Lung (tissue), 12 donors: ENCODE data around the gene SRCIN1. TPM values are rescaled to one million over a fixed set of nuclear protein-coding genes. Genes with fewer than 3 reads are reported as not detected.
"Not testable (repeated sequence)": the region's sequence is repeated elsewhere in the genome, so short reads cannot be mapped to it uniquely, and the experiment has no call there.

Experiments used
- ATAC-seq: fragments of 200-7000 bp; cut with Tn5 transposase; one replicate; pipeline ENCODE4 v1.9.1; 2020; ENCODE audit warnings: moderate number of reproducible peaks; ENCODE audit not compliant: insufficient read depth, low FRiP score
- DNase-seq, 3 donors: peaks; one replicate each; pipeline ENCODE4 v3.0.0-alpha.2; 2013 to 2017
- H3K27ac ChIP-seq, 2 donors: one replicate each; pipeline ENCODE4 v1.5.1; 2013; ENCODE audit warnings: mild to moderate bottlenecking in 2 of 2, moderate library complexity in 2 of 2, control low read depth in 1 of 2, inconsistent platforms in 1 of 2, low read depth in 1 of 2, low read length in 1 of 2
- H3K27me3 ChIP-seq, 3 donors: one replicate each; pipeline ENCODE4 v1.5.1; 2013; ENCODE audit warnings: low read length in 2 of 3; ENCODE audit not compliant: control insufficient read depth in 3 of 3, insufficient read depth in 3 of 3
- H3K36me3 ChIP-seq, 4 donors: one replicate each; pipeline ENCODE4 v1.5.1; 2013; ENCODE audit warnings: low read length in 4 of 4, mild to moderate bottlenecking in 1 of 4, moderate library complexity in 1 of 4; ENCODE audit not compliant: control insufficient read depth in 4 of 4, insufficient read depth in 4 of 4
- H3K4me1 ChIP-seq, 5 donors: one replicate each; pipeline ENCODE4 v1.5.1; 2013; ENCODE audit warnings: low read length in 5 of 5, mild to moderate bottlenecking in 2 of 5, moderate library complexity in 1 of 5; ENCODE audit not compliant: control insufficient read depth in 5 of 5, insufficient read depth in 5 of 5
- H3K4me3 ChIP-seq: one replicate; pipeline ENCODE4 v1.5.1; 2013; ENCODE audit warnings: mild to moderate bottlenecking, control low read depth, moderate library complexity
- H3K9ac ChIP-seq, 2 donors: one replicate each; pipeline ENCODE4 v1.5.1; 2013; ENCODE audit warnings: low read length in 2 of 2, control low read depth in 1 of 2; ENCODE audit not compliant: insufficient read depth in 1 of 2
- H3K9me3 ChIP-seq, 4 donors: one replicate each; pipeline ENCODE4 v1.5.1; 2013; ENCODE audit warnings: low read length in 3 of 4, mild to moderate bottlenecking in 1 of 4, moderate library complexity in 1 of 4; ENCODE audit not compliant: control insufficient read depth in 4 of 4, insufficient read depth in 3 of 4
- WGBS, 2 donors: extraction: QIAGEN DNeasy Blood & Tissue Kit; methylation state at CpG; one replicate each; pipeline ENCODE4 v1.1.7; 2013; 5-methylcytosine and 5-hydroxymethylcytosine counted together
- polyA plus RNA-seq, 2 donors: library from polyadenylated mRNA; stranded (reverse); fragments of 200-250 nt; gene quantifications; one replicate each; pipeline ENCODE4 v1.2.1, GENCODE V29; 2013
- total RNA-seq, 2 donors: library from RNA; depleted of rRNA in 1 of 2; stranded (reverse); fragments of >200 nt in 1 of 2; gene quantifications; one replicate each; pipeline ENCODE4 v1.2.1, GENCODE V29; 2014 to 2021
- TF ChIP-seq, protein P1 (sequence below): IDR thresholded peaks from 2 replicates; pipeline ENCODE4 v1.5.1; 2012; ENCODE audit warnings: mild to moderate bottlenecking; ENCODE audit errors: control extremely low read depth, extremely low read depth
- donor health status: control.
- donor health status: control.
- donor health status: Bipolar disorder and iron deficiency.
- donor health status: healthy.
- donor health status: DM: yes; HTN: yes; CAD: no.

The SRCIN1 gene
- total and polyA plus RNA-seq, 4 donors: 1.5 to 15.0 (median 2.5) TPM

DNA sequence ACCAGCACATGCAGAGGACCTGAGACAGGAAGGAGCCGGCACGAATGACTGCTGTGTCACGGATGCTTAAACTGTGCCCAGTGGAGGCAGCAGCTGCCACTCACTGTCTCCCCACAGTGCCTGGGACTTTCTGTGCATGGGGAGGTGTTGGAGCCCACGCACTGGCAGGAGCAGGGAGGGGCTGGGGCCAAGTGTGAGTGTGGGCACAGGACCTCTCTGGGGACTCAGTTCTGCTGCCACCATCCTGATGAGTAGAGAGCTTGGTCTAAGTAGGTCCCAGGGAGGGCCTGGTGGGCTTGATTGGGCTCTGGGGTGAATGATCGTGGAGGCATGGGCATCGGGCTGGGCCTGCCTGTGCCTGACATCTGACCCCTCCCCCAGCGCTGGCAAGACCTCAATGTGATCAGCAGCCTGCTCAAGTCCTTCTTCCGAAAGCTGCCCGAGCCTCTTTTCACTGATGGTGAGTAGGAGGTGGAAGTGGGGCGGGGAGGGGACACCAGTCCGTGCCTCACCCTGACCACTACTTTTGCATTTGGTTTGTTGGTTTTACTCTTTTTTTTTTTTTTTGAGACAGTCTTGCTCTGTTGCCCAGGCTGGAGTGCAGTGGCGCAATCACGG, 120.0 kb downstream of the SRCIN1 start:
- not testable (repeated sequence) for H3K4me1 ChIP-seq, H3K27ac ChIP-seq, H3K27me3 ChIP-seq, DNase-seq, H3K4me3 ChIP-seq, ATAC-seq, H3K9me3 ChIP-seq, H3K9ac ChIP-seq
- peaks cover 0 to 19% (median 2%) of the 10 kb centered on the region in 4 donors for H3K36me3 ChIP-seq
- 84 to 88% methylated on average over 13 of the region's 13 CpGs for WGBS, 2 donors

DNA sequence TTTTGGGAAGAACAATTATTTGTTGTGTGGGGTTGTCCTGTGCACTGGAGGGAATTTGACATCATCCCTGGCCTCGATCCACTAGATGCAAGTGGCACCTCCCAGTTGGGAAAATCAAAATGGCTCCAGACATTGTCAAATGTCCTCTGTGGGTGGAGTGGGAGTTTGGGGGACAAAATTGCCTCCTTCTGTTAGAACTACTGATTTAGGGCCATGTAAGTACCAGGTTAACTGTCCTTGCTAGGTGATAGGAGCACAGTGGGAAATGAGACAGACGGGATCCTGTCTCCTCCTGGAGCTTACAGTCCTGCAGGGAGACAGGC, 120.6 kb downstream of the SRCIN1 start:
- Histone ChIP-seq H3K27ac (no peak overlapping the region), H3K4me3 (no peak overlapping the region), H3K9me3 (no peaks in the 10 kb centered on the region), H3K36me3 (peaks cover 0 to 16% (median 2%) of the 10 kb centered on the region in 4 donors), H3K4me1 (peaks cover 0 to 3% (median 0%) of the 10 kb centered on the region in 5 donors), H3K27me3 (no peaks in the 10 kb centered on the region), H3K9ac (no peak overlapping the region)
- 47 to 51% methylated on average over 2 of the region's 2 CpGs for WGBS, 2 donors
- TF ChIP-seq, protein P1, sequence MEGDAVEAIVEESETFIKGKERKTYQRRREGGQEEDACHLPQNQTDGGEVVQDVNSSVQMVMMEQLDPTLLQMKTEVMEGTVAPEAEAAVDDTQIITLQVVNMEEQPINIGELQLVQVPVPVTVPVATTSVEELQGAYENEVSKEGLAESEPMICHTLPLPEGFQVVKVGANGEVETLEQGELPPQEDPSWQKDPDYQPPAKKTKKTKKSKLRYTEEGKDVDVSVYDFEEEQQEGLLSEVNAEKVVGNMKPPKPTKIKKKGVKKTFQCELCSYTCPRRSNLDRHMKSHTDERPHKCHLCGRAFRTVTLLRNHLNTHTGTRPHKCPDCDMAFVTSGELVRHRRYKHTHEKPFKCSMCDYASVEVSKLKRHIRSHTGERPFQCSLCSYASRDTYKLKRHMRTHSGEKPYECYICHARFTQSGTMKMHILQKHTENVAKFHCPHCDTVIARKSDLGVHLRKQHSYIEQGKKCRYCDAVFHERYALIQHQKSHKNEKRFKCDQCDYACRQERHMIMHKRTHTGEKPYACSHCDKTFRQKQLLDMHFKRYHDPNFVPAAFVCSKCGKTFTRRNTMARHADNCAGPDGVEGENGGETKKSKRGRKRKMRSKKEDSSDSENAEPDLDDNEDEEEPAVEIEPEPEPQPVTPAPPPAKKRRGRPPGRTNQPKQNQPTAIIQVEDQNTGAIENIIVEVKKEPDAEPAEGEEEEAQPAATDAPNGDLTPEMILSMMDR: no peak
- DNase-seq (no peak), ATAC-seq (no peak)

DNA sequence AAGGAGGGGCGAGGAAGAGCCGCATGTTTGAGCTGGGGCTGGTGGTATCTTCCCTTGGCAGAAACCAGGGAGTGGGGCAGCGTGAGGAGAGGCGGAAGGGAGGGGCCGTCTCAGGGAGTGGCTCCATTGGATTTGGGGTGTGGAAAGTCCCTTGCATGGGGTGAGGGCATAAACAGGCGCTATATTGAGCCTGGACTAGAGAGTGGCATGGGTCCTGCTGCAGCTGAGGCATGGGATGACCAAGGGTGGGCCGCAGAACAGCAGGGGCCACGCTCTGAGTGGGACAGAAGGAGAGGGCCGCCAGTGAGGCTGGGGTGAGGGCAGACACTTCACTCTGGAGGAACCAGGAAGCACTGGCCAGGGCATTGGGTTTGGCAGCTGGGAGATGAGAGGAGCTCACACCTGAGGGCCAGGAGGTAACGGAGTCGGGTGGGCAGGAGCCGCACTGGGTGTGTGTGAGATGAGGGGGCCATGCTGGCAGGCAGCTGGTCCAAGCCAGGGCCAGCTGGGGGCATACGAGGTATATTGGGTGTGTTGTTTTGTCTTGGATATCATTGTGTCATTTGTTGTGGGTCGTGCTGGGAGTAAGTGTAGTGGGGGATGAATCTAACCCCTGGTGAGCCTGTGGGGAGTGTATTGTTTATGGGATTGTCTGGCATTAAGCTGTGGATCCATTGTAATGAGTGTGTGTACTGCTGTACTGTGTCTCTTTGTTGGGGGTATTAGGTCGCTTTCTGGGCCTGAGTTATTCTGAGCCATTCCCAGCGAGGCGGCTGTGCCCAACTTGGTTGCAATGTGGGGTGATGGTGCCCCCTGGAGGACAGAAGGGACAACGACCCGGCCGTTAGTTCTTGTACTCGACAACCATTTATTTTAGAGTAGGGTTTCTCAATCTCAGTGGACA, 121.3 kb downstream of the SRCIN1 start:
- peaks cover 0 to 17% (median 2%) of the 10 kb centered on the region in 4 donors for H3K36me3 ChIP-seq
- H3K27ac ChIP-seq: peak overlapping the region in 1 of 2 donors; percentile 44
- TF ChIP-seq, protein P1: peak; percentile 71
- not testable (repeated sequence) for H3K4me1 ChIP-seq, H3K9ac ChIP-seq, H3K9me3 ChIP-seq, H3K27me3 ChIP-seq, H3K4me3 ChIP-seq
- ATAC-seq: peak; percentile 69
- DNase-seq: peak; percentile 74 to 86 (median 82)
- 49 to 60% methylated on average over 21 of the region's 21 CpGs for WGBS, 2 donors

DNA sequence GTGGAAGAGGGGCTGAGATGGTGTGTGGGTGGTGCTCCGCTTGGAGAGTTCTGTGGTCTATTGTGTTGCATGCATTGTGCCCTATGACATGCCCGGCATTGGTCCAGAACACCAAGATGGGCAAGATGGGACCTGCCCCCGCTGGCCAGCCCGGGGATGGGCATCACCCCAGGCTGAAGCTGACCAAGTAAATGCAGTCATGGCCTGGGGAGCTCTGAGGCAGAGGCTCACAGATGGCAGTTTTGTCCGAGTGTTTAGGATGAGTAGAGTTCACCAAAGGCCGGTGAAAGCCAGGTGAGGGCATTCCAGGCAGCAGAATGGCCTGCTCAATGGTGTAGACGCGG, 123.1 kb downstream of the SRCIN1 start:
- H3K9me3 ChIP-seq, DNase-seq, H3K4me1 ChIP-seq, H3K27me3 ChIP-seq, H3K9ac ChIP-seq, H3K27ac ChIP-seq, ATAC-seq, H3K4me3 ChIP-seq: not testable (repeated sequence)
- WGBS, 2 donors: 87% methylated on average over 7 to 8 of the region's 8 CpGs
- H3K36me3 ChIP-seq: peaks cover 0 to 32% (median 4%) of the 10 kb centered on the region in 4 donors

DNA sequence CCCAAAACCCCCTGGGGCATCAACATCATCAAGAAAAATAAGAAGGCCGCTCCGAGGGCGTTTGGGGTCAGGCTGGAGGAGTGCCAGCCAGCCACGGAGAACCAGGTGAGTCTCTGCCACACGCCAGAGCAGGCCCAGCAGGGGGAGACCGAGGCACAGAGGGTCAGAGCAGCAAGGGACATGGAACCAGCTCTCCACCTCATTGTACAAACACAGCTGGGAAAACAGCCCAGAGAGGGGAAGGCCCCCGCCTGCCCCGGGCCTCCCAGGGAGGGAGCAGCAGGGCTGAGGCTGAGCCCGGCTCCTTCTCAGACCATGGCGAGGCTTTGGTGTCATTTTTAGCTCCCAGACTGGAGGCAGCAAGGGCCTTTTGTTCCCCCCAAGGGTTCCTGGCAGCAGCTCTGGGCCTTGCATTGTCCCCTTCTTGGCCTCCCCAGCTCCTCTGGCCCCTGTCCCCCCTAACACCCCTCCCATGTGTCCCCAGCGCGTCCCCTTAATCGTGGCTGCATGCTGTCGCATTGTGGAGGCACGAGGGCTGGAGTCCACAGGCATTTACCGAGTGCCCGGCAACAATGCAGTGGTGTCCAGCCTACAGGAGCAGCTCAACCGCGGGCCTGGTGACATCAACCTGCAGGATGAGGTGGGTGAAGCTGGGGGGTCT, 123.6 kb downstream of the SRCIN1 start:
- H3K4me1 ChIP-seq, ATAC-seq, H3K4me3 ChIP-seq, H3K9ac ChIP-seq, H3K27me3 ChIP-seq, H3K9me3 ChIP-seq, H3K27ac ChIP-seq: not testable (repeated sequence)
- H3K36me3 ChIP-seq: peaks cover 0 to 33% (median 4%) of the 10 kb centered on the region in 4 donors
- peak in 1 of 3 donors; percentile 28 for DNase-seq
- 82 to 90% methylated on average over 19 of the region's 19 CpGs for WGBS, 2 donors
